OCI-LY1 (cell line): ENCODE results near the gene KLKB1.

Experiments used
- EZH2 ChIP-seq: fragments of 200-600 bp; sonication (generic), shearing (Covaris generic); IDR thresholded peaks from 2 replicates; pipeline ENCODE4 v1.8.0; 2017; ENCODE audit warnings: borderline replicate concordance, mixed run types, mild to moderate bottlenecking, antibody characterized with exemption, low read length, moderate library complexity, mixed read lengths
- TF ChIP-seq, protein P1 (sequence below): fragments of 200-600 bp; sonication (generic), shearing (Covaris generic); IDR thresholded peaks from 2 replicates; pipeline ENCODE4 v1.5.1; 2017; ENCODE audit warnings: mild to moderate bottlenecking, antibody characterized with exemption, low read length, moderate library complexity, mixed read lengths

GRCh38 chr4:186286581-186286980 is 59.3 kb downstream of the KLKB1 start:
- TF ChIP-seq, protein P1, sequence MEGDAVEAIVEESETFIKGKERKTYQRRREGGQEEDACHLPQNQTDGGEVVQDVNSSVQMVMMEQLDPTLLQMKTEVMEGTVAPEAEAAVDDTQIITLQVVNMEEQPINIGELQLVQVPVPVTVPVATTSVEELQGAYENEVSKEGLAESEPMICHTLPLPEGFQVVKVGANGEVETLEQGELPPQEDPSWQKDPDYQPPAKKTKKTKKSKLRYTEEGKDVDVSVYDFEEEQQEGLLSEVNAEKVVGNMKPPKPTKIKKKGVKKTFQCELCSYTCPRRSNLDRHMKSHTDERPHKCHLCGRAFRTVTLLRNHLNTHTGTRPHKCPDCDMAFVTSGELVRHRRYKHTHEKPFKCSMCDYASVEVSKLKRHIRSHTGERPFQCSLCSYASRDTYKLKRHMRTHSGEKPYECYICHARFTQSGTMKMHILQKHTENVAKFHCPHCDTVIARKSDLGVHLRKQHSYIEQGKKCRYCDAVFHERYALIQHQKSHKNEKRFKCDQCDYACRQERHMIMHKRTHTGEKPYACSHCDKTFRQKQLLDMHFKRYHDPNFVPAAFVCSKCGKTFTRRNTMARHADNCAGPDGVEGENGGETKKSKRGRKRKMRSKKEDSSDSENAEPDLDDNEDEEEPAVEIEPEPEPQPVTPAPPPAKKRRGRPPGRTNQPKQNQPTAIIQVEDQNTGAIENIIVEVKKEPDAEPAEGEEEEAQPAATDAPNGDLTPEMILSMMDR = no peak
- no peak for TF ChIP-seq EZH2
